Right lobe of liver (tissue), 4 donors: Measurements from ENCODE around the gene GRIN2A.

ENCODE experiments used
- CTCF ChIP-seq, 4 donors: fragments of 200-600 bp in 3 of 4; fragments of 450-650 bp in 1 of 4; IDR thresholded peaks; one replicate each; pipeline versions ENCODE4 v1.5.1 to v1.8.0; 2016 to 2022; ENCODE audit warnings: antibody characterized with exemption in 4 of 4, mild to moderate bottlenecking in 2 of 4
- POLR2A ChIP-seq: fragments of 450-650 bp; IDR thresholded peaks from one replicate; pipeline ENCODE4 v1.6.1; 2017; ENCODE audit warnings: antibody characterized with exemption, mild to moderate bottlenecking
- donor health status: DM: no; HTN: no; CAD: no.
- donor health status: DM: no; HTN: no; CAD: no.
- donor health status: DM: no; HTN: yes; CAD: no.

GRCh38 chr16:9969580-9969979, 212.6 kb downstream of the GRIN2A start:
- no peak for TF ChIP-seq POLR2A
- no peak for TF ChIP-seq CTCF (IDR thresholded peaks at IDR 0.05)
